Kasumi-1 (cell line): ENCODE data around the gene CACTIN.
A peak's percentile ranks its signal among the peaks of the same experiment; 100 is the strongest.
"Not testable (repeated sequence)": the region's sequence is repeated elsewhere in the genome, so short reads cannot be mapped to it uniquely, and the experiment has no call there.

Experiments
- DNase-seq, 2 experiments: peaks; one replicate each; lab custom pipeline; 2025; lab: John Stamatoyannopoulos, UW

Gene CACTIN

DNA sequence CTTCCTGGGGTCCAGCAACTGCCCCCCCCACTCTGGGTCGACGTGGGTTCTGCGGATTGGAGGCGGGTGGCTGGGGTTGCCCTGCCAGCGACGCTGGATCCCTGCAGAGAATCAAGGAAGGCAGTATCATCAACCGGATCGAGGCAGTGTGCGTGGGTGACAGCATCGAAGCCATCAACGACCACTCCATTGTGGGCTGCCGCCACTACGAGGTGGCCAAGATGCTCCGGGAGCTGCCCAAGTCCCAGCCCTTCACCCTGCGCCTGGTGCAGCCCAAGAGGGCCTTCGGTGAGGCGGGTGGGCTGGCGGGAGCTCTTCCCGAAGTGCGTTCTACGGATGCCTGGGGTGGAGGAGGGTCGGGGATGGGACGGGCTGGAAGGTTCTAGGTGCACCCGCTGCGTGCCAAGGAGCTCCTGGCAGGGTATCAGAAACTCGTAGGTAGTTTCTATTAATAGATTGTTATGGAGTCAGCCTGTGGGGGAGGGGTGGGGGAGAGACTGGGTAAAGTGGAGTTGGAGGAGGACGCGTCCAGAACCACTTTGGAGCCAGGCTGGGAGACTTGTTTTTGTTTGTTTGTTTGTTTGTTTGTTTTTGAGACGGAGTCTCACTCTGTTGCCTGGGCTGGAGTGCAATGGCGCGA, 39.8 kb downstream of the CACTIN start:
- no peak for DNase-seq

DNA sequence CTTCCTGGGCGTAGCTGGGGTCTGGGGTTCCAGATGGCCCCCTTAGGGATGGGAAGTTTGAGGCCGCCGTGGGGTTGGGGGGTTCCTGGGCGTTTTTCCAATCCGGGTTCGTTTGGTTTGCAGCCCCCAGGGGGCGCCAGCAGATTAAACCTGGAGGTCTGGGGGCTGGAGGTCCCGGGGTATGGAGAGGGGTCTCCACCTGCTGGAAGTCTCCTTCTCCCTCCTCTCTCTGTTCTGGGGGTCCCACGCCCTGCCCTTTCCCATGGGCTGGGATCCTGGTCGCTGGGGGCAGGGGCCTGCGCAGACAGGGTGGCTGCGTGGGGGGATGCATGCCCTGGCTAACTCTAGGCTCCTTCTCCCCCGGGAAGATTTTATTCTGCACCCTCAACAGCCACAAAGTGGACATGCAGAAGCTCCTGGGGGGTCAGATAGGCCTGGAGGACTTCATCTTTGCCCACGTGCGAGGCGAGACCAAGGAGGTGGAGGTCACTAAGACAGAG, 40.4 kb downstream of the CACTIN start:
- DNase-seq = peak in 1 of 2 experiments; percentile 38

DNA sequence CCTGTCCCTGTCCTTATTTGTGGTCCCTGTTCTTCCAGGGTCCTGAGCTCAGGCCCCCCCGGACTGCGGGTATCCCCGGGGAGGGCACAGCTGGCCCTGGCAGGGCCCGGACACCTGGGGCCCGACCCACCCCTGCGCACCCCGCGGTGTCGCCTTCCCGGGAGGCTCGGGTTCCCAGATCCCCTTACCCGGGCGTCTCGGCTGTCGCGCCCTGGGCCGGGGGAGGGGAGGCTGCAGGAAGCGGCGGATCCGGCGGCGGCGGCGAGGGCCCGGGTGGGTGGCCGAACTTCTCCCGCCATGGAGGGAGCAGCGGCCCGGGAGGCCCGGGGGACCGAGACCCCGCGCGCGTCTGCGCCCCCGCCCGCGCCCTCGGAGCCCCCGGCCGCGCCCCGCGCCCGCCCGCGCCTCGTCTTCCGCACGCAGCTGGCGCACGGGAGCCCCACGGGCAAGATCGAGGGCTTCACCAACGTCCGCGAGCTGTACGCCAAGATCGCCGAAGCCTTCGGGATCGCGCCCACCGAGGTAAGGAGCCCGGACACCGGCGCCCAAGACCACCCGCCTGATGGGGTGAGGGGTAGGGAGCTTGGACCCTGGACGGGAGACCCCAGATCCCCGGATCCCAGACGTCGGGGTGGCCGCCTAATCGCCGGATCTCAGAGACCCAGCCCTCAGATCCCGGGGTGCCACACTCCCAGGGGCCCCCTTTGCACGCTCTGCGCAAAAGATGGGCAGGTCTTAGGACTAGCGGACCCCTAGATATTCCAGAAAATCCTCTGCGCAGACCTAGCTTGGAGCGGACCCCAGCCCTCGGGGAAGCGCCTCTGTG, 41.1 kb downstream of the CACTIN start, which contains the start of gene GIPC3:
Gene GIPC3, plus strand, starts transcription at position 178 of the 826 bp plus-strand sequence. Its CDS starts 120 bp downstream, at position 298.
- DNase-seq = no peak

DNA sequence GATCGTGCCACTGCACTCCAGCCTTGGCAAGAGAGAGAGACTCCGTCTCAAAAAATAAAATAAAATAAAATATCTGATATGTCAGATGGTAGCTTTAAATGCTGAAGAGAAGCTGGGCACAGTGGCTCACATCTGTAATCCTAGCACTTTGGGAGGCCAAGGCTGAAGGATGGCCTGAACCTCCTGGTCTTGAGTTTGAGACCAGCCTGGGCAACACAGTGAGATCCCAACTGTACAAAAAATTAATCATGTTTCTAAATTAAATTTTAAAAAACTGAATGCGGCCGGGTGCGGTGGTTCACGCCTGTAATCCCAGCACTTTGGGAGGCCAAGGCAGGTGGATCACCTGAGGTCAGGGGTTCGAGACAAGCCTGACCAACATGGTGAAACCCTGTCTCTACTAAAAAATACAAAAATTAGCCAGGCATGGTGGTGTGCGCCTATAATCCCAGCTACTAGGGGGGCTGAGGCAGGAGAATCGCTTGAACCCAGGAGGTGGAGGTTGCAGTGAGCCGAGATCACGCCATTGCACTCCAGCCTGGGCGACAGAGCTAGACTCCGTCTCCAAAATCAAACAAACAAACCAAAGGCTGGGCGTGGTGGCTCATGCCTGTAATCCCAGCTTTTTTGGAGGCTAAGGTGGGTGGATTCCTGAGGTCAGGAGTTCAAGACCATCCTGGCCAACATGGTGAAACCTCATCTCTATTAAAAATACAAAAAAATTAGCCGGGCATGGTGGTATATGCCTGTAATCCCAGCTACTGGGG, 42.4 kb downstream of the CACTIN start:
- not testable (repeated sequence) for DNase-seq

DNA sequence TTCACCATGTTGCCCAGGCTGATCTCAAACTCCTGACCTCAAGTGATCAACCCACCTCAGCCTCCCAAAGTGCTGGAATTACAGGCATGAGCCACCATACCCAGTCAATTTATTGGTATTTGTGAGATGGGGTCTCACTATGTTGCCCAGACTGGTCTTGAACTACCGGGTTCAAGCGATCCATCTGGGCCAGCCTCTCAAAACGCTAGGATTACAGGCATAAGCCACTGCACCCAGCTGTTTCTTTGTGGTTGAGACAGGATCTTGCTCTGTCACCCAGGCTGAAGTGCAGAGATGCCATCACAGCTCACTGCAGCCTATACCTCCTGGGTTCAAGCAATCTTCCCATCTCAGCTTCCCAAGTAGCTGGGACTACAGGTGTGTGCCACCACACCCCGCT, 44.8 kb downstream of the CACTIN start:
- not testable (repeated sequence) for DNase-seq

DNA sequence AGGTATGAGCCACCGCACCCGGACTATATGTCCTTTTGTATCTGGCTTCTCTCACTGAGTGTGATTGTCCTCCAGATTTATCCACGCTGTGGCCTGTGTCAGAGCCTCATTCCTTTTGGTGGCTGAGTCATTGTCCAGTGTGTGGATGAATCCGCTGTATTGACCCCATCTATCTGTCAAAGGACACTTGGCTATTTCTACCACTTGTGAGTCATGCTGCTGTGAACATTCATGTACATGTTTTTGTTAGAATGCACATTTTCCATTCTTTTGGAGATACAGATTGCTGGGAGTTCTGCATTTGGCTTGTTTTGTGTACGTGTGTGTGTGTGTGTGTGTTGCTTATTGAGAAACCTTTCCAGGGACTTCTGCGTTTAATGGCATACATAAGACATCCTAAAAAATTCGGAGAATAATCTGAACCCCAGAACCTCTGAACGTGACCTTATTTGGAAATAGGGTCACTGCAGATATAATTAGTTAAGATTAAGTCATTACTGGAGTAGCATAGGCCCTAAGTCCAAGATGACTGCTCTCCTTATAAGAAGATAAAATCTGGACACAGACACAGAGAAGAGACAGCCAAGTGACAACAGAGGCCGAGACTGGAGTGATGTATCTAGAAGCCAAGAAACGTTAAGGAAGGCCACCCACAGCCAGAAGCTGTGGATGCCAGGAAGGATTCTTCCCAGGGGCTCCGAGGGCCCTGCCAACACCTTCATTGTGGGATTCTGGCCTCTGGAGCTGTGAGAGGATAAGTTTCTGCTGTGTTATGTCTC, 46.2 kb downstream of the CACTIN start:
- DNase-seq = no peak

DNA sequence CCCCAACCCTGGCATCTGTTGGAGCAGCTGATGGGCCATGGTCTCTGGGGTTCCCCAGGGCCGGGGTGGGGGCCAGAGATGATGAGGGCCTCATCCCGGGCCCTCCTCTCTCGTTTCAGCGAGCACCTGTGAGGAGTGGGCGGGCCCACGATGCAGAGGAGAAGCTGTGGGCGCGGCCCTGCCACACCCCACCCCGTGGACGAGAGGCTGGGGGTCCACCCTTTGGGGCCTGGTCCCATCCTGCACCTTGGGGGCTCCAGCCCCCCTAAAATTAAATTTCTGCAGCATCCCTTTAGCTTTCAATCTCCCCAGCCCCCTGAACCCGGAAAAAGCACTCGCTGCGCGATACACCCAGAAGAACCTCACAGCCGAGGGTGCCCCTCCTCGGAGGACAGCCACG, 48.2 kb downstream of the CACTIN start:
- DNase-seq = no peak

DNA sequence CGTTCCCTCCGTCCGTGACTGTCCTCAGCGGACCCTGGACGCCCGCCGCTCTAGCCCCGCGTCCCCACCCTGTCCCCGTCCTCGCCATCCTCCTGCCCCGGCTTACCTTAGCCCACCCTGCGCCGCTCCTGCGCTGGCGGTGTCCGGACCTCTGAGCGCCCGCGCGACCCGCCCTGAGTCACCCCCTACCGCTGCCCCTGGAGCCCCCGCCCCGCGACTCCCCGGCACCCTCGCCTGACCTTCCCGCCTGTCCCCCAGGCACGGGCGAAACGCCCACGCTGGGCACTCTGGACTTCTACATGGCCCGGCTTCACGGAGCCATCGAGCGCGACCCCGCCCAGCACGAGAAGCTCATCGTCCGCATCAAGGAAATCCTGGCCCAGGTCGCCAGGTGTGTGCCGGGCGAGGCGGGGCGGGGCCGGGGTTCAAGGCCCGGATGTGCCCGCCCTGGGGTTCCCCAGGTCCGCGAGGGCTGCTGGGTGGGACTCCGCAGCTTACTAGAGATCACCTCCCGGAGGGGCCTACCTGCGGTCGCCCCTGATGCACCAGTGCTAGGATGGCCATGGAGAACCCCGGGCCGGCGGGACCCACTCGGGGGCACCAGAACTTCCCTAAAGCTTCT, 48.8 kb downstream of the CACTIN start:
- DNase-seq = no peak

DNA sequence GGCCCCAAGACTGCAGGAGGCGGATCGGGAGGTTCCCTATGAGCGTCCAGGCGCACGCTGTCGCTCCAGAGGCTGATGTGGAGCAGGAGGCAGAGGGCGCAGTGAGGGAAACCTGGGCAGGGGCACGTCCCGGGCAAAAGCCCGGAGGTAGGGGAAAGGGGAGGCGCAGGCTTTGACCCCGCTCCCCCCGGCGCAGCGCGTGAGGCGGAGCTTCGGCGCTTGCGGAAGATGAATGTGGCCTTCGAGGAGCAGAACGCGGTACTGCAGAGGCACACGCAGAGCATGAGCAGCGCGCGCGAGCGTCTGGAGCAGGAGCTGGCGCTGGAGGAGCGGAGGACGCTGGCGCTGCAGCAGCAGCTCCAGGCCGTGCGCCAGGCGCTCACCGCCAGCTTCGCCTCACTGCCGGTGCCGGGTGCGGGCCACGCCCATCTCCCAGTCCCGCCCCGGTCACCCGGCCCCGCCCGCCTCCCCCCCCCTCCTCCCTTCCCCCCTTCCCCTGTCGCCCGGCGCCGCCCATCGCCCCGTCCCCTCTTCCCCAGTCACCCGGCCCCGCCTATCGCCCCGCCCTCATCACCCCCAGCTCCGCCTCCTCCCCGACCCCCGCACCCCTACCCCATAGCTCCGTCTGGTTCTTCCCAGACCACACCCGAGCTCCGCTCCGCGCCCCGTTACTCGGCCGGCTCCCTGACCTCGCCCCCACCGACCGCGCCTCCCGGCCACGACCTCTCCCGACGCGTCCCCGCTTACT, 49.7 kb downstream of the CACTIN start:
- DNase-seq = no peak

DNA sequence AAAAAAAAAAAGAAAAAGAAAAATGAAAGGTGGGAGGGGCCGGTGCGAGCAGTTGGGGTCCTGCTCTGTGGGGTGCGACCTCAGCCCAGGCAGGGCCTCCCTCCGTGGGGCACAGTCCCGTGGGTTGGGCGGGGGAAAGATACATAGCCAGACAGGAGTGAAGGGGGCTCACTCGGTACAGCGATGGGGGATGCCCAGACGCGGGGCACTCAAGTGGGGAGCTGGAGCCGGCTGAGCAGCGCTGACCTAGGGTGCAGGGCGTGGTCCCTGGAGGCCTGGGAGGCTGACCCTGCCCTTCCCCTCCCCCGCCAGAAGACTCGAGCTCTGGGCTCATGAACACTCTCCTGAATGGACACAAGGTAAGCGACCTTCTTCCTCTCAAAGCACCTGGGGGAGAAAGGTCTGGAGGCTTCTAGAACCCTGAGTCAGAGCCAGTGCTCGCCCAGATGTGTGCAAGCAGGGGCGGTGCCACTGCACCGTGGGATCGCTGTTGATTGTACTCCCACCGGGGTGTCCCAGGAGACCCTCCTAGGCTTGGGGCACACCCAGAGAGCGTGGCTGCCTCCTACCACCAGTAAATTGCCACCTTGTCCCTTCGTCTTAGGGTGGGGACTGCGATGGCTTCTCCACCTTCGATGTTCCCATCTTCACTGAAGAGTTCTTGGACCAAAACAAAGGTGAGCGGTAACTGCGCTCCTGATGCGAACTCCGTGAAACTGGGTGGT, 50.5 kb downstream of the CACTIN start:
- DNase-seq = no peak

DNA sequence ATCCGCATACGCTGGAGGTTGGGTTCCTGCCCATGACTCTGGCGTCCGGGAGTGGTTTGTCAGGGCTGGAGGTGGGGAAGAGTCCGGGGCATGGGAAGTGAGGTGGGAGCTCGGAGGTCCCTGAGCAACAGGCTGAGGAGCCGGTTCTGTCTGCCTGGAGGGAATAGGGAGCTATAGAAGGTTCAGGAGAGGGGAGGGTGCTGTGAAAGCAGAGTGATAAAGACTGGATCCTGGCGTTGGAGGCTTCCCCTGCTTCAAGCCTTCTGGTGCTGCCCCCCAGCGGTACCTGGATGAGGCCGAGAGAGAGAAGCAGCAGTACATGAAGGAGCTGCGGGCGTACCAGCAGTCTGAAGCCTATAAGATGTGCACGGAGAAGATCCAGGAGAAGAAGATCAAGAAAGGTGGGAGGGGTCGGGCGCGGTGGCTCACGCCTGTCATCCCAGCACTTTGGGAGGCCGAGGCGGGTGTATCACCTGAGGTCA, 51.3 kb downstream of the CACTIN start:
- peak; percentile 15 to 42 for DNase-seq

DNA sequence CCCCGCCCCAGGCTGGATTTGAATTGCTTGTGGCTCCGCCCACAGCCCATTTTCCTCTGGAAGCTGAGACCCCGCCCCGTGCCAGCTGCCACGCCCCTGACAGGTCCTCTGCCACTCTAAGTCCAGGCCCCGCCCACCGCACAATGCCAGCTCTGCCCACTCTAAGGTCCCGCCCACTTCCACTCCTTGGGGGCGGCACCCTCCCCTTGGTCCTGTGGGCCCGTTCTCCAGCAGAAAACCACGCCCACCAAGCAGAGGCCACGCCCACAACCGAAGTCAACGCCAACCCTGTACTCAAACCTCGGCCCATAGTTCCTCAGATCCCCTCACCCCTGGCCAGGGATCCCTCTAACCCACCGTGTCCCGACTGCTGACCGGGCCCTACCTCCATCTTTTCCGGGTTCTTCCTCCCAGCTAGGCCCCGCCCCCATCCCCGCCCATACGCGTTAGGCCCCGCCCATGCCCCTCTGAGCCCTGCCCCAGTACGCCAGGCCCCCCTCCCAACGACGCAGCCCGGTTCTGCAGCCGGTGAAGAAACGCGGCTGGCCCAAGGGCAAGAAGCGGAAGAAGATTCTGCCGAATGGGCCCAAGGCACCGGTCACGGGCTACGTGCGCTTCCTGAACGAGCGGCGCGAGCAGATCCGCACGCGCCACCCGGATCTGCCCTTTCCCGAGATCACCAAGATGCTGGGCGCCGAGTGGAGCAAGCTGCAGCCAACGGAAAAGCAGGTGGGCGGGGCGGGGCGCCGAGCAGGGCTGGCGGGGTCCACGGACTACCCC, 52.5 kb downstream of the CACTIN start:
- peak; percentile 97 for DNase-seq

DNA sequence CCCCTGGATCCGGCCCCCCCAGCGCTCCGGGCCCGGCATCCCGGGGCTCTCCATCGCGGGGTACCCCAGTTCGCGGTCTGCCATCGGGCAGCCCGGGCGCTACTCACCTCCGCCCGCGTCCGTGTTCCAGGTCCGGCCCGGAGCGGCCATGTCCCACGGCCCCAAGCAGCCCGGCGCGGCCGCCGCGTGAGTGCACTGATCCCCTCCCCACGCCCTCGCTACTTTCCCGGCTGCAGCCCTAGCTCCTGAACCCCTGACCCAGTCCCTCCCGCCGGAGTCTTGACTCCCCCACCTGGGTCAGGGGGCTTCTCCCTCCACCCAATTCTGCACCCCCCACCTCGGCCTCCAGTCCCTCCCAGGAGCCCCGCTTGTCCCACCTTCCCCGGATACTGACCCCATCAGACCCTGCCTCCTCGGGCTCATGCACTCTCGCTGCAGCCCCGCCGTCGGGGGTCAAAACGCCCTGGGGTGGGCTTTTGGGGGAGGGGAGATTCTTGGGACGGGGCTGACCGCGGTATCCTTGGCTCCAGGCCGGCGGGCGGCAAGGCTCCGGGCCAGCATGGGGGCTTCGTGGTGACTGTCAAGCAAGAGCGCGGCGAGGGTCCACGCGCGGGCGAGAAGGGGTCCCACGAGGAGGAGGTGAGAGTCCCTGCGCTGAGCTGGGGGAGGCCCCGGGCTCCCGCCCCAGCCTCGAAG, 53.3 kb downstream of the CACTIN start:
- no peak for DNase-seq

DNA sequence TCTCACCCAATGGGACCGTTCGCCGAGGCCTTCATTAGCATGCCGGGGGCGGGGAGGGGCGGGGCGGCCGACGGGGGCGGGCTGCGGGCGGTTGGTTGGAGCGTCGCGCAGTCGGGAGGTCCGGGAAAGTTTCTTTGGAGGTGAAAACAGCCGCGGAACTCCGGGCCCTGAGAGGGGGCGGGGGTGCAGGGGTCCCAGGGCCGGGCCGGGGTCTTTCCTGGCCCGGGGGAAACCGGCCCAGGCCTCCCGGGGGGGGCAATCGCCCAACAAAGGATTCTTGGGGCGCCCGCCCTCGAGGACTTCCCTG, 53.8 kb downstream of the CACTIN start, which contains the start of gene HMG20B:
Gene HMG20B, plus strand, starts transcription at position 90 of the 307 bp plus-strand sequence. CDS start 366 bp downstream, outside the sequence.
- no peak for DNase-seq

DNA sequence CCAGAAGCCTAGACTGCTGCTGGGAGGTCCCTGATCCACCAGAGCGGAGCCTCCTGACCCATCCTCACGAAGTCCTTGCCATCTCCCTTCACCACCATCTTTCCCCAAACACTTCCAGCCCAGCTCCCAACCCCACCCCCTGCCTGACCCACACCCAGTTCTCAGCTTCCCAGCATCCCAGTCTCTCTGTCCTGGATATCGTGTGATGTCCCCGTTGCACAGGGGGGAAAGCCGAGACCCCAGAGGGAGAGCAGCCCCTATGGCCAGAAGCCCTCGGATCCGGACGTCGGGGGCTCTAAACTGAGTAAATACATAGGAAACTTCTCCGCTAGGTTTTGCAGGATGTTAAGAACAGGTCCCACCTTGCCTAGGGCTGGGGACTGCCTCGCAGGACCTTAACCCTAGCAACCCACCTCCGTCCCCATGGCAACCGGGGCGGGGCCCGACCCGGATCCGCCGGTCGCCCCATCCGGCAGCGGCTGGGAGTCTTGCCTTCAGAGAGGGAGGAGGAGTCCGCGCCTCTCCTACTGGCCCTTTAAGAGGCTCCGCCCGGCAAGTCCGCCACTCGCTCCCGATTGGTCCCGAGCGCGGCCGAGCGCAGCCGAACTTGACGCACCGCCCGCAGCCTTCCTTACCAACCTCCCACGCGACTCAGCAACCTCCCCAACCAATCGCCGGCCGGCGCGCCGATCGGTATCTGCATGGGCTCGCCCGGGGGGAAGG, 54.3 kb downstream of the CACTIN start:
- peak; percentile 98 for DNase-seq

DNA sequence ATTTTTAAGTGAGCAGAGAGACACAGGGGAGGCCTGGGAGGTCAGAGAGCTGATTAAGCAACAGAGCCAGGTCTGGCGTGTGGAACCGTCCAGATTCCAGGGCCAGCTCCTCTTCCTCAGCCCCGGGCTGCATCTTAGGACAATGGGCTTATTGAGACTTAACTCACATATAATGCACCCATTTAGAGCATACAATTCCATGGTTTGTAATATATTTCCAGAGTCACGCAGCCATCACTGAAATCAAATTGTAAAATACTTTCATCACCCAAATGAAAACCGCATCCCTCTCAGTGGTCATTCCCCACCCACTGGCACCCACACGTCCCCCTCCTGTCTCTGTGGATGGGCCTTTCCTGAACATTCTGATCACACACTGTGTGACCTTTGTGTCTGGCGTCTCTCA, 56.0 kb downstream of the CACTIN start:
- no peak for DNase-seq

DNA sequence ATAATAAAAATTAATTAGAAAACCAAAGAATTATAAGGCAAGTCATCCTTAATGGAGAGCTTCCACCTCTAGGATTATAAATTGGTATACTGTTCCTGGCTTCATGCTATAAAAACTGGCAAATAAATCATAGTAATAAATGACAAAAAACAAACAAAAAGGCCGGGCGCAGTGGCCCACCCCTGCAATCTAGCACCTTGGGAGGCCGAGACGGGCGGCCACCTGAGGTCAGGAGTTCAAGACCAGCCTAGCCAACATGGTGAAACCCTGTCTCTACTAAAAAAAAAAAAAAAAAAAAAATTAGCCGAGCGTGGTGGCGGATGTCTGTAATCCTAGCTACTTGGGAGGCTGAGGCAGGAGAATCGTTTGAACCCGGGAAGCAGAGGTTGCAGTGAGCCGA, 56.5 kb downstream of the CACTIN start:
- not testable (repeated sequence) for DNase-seq

DNA sequence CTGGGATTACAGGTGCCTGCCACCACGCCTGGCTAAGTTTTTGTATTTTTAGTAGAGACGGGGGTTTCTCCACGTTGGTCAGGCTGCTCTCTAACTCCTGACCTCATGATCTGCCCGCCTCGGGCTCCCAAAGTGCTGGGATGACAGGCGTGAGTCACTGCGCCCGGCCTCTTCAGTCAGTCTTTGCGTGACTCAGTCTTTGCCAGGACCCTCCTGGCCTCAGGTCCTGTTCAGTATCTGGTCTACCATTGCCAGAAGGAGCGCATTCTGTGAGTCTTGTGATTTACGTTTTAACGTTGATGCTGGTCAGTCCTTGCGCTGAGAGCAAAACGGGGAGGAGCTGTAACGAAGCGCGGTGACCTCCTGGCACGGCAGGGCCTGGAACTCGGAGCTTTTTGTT, 61.5 kb downstream of the CACTIN start:
- no peak for DNase-seq
